CD4-positive, alpha-beta T cell treated with Interleukin-17A for 1 hour (primary cell): ENCODE data around the gene CREBRF.
"Not testable (repeated sequence)": the region's sequence is repeated elsewhere in the genome, so short reads cannot be mapped to it uniquely, and the experiment has no call there.

Source experiments
- DNase-seq: peaks from one replicate; pipeline ENCODE4 v3.0.0-alpha.2; 2020

The CREBRF gene

GRCh38 chr5:173093606-173094005 is 37.5 kb downstream of the CREBRF start:
- DNase-seq, result no peak

DNA sequence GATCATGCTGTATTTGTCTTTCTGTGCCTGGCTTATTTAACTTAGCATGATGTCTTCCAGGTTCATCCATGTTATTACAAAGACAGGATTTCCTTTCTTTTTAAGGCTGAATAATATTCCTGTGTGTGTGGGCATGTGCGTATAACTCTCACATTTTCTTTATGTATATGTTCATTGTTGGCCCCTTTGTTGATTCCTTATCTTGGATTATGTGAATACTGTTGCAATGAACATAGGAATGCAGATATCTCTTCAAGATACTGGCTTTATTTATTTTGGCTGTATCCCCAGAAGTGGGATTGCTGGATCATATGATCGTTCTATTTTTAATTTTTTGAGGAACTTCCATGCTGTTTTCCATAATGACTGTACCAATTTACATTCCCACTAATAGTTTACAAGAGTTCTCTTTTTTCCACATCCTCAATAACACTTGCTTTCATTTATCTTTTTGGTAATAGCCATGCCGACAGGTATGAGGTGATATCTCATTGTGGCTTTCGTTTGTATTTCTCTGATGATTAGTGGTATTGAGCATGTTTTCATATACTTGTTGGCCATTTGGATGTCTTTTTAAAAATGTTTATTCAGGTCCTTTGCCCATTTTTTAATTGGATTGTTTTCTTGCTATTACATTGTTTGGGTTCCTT is 38.0 kb downstream of the CREBRF start:
- DNase-seq, result no peak

DNA sequence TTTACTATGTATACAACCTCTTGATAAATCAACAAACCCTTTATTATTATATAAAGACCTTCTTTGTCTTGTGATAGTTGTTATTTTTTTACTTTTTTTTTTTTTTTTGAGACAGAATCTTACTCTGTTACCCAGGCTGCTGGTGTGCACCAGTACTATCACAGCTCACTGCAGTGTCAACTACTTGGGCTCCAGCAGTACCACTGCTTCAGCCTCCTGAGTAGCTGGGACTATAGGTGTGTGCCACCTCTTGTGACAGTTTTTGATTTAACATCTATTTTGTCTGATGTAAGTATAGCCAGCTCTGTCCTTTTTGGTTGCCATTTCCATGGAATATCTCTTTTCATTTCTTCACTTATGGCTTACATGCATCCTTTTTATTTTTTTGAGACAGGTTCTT is 42.6 kb downstream of the CREBRF start:
- DNase-seq, result no peak

GRCh38 chr5:173099461-173099860 is 43.3 kb downstream of the CREBRF start:
- DNase-seq, result peak; percentile 15

- DNase-seq, result no peak
Observed at GRCh38 chr5:173101245-173101644, 45.1 kb downstream of the CREBRF start.

GRCh38 chr5:173103411-173103810 is 47.3 kb downstream of the CREBRF start:
- no peak for DNase-seq

- DNase-seq, result no peak
Observed at GRCh38 chr5:173108914-173109313, 52.8 kb downstream of the CREBRF start.

- DNase-seq, result no peak
Observed at GRCh38 chr5:173114536-173114935, 58.4 kb downstream of the CREBRF start.

DNA sequence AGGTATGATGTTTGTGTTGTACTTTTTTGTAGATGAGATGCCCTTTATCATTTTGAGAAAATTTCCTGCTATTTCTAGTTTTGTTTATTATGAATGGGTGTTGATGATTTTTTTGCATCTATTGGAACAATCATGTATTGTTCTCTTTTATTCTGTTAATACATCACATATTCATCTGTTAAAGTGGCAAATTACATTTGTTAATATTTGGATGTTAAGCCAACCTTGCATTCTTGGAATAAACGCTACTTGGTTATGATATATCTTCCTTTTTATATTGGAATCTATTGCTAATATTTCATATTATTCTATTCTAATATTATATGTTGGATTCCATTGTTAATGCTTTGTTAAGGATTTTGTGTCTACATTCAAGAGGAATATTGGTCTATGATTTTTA is 63.6 kb downstream of the CREBRF start:
- DNase-seq, result no peak

- no peak for DNase-seq
Observed at GRCh38 chr5:173123416-173123815, 67.3 kb downstream of the CREBRF start.

DNA sequence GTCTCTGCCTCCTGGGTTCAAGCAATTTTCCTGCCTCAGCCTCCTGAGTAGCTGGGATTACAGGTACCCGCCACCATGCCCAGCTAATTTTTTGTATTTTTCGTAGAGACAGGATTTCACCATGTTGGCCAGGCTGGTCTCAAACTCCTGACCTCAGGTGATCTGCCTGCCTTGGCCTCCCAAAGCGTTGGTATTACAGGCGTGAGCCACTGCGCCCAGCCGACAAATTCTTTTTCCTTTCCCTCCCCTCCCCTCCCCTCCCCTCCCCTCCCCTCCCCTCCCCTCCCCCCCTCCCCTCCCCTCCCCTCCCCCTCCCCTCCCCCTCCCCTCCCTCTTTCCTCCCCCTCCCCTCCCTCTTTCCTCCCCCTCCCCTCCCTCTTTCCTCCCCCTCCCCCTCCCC is 76.0 kb downstream of the CREBRF start:
- DNase-seq, result not testable (repeated sequence)

GRCh38 chr5:173138707-173139106 is 82.6 kb downstream of the CREBRF start:
- DNase-seq, result no peak

GRCh38 chr5:173139631-173140030 is 83.5 kb downstream of the CREBRF start:
- DNase-seq, result no peak

GRCh38 chr5:173140769-173141168 is 84.6 kb downstream of the CREBRF start:
- DNase-seq, result no peak

DNA sequence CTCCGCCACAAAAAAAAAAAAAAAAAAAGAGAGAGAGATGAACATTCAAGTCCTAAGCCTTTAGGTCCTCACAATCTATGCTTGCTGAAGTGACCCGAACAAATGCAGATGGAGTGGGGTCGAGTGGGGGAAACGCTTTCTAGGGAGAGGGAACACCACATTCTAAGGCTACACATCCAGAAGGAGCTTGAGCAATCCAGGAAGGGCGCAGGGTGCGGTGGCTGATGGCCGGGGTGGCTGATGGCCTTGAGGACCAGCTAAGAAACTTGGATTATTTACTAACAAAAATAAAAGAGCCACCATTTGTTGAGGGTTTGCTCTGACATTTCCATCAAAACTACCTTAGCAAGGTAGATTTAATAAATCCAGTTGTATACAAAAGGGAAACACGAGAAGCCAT is 87.4 kb downstream of the CREBRF start:
- DNase-seq, result no peak

- peak; percentile 97 for DNase-seq
Observed at GRCh38 chr5:173144200-173145176, 88.3 kb downstream of the CREBRF start, which contains the start of gene BNIP1. TSS of gene BNIP1 (plus strand) at chr5:173144531. CDS start at chr5:173144546, 15 bp downstream.

DNA sequence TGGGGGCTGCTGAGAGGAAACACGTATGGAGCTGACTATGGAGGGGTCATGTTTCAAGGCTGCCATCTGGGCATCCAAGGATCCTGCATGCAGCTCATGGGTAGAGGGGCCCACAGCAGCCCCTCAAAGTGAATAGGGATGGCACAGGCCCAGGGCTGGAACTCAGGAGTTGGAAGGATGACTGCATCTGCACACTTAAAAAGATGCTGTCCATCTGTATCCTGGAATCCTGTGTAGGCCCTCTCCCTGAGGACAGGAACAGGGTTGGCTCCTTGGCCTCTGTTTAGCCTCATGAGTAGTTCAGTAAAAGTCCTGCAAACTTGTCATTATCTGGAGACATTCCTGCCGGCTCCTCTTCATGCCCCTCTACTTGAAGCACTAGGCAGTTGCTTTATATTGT is 92.2 kb downstream of the CREBRF start:
- no peak for DNase-seq

DNA sequence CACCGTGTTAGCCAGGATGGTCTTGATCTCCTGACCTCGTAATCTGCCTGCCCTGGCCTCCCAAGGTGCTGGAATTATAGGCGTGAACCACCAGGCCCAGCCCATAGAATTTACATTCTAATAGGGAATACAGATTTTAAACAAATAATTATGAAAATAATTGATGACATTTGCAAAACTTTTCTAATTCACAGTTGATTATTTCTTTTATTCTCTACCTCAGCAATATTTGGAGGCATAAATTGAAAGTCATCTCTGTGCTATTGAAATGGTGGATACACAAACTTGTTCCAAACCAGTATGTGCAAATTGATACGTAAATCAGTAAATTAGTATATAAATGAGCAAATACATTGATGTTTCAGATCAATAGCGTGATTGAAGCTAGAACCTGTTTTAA is 96.4 kb downstream of the CREBRF start:
- DNase-seq, result no peak

DNA sequence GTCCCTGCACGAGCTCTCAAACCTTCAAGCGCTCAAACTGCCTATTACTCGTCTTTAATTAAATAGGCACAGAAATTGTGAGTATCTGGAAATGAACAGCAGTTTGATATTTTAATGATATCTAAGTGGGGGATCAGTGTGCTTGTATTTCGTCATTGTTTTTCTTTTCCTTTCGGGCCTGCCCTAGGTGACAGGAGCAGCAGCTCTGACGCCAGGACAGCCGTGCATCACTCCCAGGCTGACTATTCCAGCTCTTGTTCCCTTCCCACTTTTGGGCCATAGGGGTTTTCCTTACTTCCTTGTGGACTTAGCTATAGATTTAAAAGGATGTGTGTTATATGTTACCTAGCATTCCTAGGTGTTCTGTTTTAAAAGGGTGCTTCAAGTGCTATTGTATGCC is 97.7 kb downstream of the CREBRF start:
- DNase-seq, result no peak

- DNase-seq, result not testable (repeated sequence)
Observed at GRCh38 chr5:173154619-173155018, 98.5 kb downstream of the CREBRF start.

GRCh38 chr5:173155912-173156311 is 99.8 kb downstream of the CREBRF start:
- no peak for DNase-seq

- no peak for DNase-seq
Observed at GRCh38 chr5:173158366-173158765, 102.2 kb downstream of the CREBRF start.

- DNase-seq, result no peak
Observed at GRCh38 chr5:173159256-173159655, 103.1 kb downstream of the CREBRF start.

- DNase-seq, result no peak
Observed at GRCh38 chr5:173161148-173161547, 105.0 kb downstream of the CREBRF start.
